Epithelial cell of proximal tubule (primary cell): Measurements from ENCODE around the gene SHQ1. TPM values are rescaled to one million over a fixed set of nuclear protein-coding genes. Genes with fewer than 3 reads are reported as not detected.
"Not testable (repeated sequence)": the region's sequence is repeated elsewhere in the genome, so short reads cannot be mapped to it uniquely, and the experiment has no call there.

Experiments
- DNase-seq: peaks from one replicate; pipeline ENCODE4 v3.0.0-alpha.2; 2011; ENCODE audit warnings: low read depth
- H3K4me3 ChIP-seq: 2 replicates; pipeline ENCODE4 v1.5.1; 2011; ENCODE audit warnings: low read depth, mild to moderate bottlenecking, low read length
- CTCF ChIP-seq: conservative IDR thresholded peaks from 2 replicates; pipeline ENCODE4 v1.5.1; 2012; ENCODE audit warnings: low read depth, mild to moderate bottlenecking, low read length
- total RNA-seq: library from RNA; depleted of rRNA; stranded (reverse); fragments of >200 nt; gene quantifications from 2 replicates; pipeline ENCODE4 v1.2.3, GENCODE V29; 2015

Gene SHQ1
- total RNA-seq, 1 donor from 2014 or later, result 15.2 TPM

DNA sequence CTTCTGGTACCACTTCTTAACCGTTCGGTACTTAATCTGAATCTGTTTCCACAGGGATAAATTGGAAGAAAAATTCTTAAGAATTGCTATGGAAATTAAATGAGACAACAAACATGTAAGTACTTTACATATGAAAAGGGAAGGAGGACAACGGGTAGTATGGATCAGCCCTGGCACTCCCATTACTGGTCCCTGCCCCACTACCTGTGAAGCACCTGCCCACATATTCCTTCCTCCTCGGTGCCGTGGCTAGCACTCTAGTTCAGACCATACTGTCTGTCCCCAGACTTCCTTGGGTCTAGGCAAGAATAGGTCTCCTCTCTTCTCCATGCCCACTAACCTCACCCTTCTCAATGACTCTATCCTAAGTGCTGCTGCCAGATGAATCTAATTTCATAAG is 46.2 kb downstream of the SHQ1 start:
- TF ChIP-seq CTCF, result no peak
- DNase-seq, result no peak
- H3K4me3 ChIP-seq, result no peak overlapping the region

DNA sequence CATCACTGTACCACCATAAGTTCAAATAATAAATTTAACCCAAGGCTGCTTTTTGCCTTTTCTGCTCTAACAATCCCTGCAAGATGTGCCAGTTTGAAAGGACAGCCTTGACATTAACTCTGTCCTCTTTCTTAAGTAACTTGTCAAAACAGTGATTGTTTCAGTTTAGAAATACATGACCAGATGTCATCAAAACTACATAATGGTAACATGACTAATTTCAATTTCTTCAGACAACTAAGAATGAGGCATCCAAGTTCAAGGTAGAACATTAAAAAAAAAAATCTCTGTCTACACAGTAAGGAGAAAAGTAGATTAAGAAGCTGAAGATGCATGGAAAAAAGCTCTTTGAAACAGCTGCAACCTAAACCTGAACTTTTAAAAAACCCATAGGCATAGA is 47.4 kb downstream of the SHQ1 start:
- DNase-seq, result no peak
- TF ChIP-seq CTCF, result no peak
- no peak overlapping the region for H3K4me3 ChIP-seq

GRCh38 chr3:72798552-72799195 is 49.6 kb downstream of the SHQ1 start:
- no peak for TF ChIP-seq CTCF
- H3K4me3 ChIP-seq, result no peak overlapping the region
- no peak for DNase-seq

- no peak overlapping the region for H3K4me3 ChIP-seq
- peak; percentile 61 for DNase-seq
- no peak for TF ChIP-seq CTCF
These were observed 50.3 kb downstream of the SHQ1 start for GRCh38 chr3:72797773-72798543.

GRCh38 chr3:72794079-72794478 is 54.2 kb downstream of the SHQ1 start:
- no peak for DNase-seq
- no peak for TF ChIP-seq CTCF
- H3K4me3 ChIP-seq, result no peak overlapping the region

DNA sequence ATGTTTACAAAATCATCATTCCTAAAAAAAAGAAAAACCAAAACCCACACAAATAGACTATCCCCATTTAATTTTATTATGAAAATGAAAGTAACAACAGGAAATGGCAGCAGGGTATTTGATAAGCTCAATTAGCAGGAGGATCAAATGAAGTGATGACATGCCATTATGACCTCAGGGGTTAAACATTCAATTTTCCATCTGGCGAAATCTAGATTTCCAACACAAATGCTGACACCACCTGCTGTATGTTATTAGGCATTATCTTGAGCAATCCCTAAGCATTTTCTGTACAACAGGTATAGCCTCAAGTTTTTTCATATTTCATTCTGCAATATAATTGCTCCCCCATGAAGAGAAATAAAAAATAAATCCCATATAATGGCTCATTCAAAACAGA is 57.1 kb downstream of the SHQ1 start:
- TF ChIP-seq CTCF, result no peak
- no peak for DNase-seq
- H3K4me3 ChIP-seq, result no peak overlapping the region

DNA sequence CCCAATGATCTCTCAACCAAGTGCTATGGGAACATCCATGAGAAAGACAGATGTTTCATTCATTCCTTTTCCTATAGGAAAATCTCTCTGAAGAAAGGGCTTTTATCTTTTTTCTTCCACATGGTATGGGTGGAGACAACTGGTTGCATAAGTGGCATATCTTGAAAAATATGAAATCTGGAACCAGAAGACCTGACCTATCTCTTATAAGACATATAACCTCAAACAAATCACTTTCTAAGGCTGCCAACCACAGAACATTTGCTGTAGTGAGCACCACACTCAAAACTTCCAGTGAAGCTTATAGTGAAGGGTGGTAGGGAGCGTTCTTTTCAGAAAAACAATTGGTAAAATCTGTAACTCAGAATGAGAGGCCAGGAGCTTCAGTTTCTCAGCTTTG is 58.5 kb downstream of the SHQ1 start:
- DNase-seq, result no peak
- TF ChIP-seq CTCF, result no peak
- no peak overlapping the region for H3K4me3 ChIP-seq

DNA sequence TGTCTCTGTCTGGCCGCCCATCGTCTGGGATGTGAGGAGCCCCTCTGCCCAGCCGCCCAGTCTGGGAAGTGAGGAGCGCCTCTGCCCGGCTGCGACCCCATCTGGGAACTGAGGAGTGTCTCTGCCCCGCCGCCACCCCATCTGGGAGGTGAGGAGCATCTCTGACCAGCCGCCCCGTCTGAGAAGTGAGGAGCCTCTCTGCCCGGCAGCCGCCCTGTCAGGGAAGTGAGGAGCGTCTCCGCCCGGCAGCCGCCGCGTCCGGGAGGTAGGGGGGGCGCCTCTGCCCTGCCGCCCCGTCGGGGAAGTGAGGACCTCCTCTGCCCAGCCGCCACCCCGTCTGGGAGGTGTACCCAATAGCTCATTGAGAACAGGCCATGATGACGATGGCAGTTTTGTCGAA is 60.0 kb downstream of the SHQ1 start:
- not testable (repeated sequence) for DNase-seq, H3K4me3 ChIP-seq
